Endometrium (tissue), 2 donors: ENCODE measurements around the gene TDRD5.
A peak's percentile ranks its signal among the peaks of the same experiment; 100 is the strongest.

Experiments
- FAIRE-seq: peaks from 2 replicates; lab custom pipeline; 2012; peaks lifted over from hg19 to GRCh38; lab: Jason Lieb, UNC
- donor health status: control.
- donor health status: control.

The TDRD5 gene

GRCh38 chr1:179591592-179592580, at the start of gene TDRD5:
Gene TDRD5, plus strand, starts transcription at chr1:179591832. Its CDS starts 784 bp downstream, at chr1:179592616.
- no peak for FAIRE-seq

DNA sequence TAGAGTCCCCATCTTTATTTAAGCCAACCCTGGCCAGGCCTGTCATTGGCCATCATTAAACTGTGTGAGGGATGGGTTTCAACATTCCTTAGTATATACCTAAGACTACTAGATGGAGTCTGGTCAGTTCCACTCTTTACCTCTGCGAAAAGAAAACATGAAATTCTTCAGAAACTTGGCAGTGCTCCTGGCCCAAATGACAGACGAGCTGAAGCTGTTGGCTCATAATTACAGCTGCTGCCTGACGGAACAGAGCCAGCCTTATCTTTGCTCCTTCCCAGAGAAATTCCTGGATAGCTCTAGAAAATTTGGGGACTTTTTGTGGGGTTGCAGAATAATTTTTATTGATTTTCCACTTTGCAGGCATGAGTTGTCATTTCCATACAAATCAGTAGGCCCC, 46.3 kb upstream of the TDRD5 start:
- FAIRE-seq: no peak

- no peak for FAIRE-seq
These were observed 44.6 kb upstream of the TDRD5 start for GRCh38 chr1:179547021-179547535.

GRCh38 chr1:179548666-179549367, 42.8 kb upstream of the TDRD5 start:
- FAIRE-seq: no peak

- FAIRE-seq: no peak
These were observed 42.3 kb upstream of the TDRD5 start for GRCh38 chr1:179549368-179549700.

- FAIRE-seq: no peak
These were observed 40.6 kb upstream of the TDRD5 start for GRCh38 chr1:179550746-179551682.

- no peak for FAIRE-seq
These were observed 37.2 kb upstream of the TDRD5 start for GRCh38 chr1:179554427-179554826.

DNA sequence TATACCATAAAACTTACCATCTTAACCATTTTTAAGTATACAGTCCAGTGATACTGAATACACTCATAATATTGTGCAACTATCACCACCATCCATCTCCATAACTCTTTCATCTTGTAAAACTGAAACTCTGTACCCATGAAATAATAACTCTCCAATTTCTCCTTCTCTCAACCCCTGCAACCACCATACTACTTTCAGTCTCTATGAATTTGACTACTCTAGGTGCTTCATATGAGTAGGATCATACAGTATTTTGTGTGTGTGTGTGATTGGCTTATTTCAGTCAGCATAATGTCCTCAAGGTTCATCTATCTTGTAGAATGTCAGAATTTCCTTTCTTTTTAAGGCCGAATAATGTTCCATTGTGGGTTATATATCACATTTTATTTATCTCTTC, 33.6 kb upstream of the TDRD5 start:
- no peak for FAIRE-seq

DNA sequence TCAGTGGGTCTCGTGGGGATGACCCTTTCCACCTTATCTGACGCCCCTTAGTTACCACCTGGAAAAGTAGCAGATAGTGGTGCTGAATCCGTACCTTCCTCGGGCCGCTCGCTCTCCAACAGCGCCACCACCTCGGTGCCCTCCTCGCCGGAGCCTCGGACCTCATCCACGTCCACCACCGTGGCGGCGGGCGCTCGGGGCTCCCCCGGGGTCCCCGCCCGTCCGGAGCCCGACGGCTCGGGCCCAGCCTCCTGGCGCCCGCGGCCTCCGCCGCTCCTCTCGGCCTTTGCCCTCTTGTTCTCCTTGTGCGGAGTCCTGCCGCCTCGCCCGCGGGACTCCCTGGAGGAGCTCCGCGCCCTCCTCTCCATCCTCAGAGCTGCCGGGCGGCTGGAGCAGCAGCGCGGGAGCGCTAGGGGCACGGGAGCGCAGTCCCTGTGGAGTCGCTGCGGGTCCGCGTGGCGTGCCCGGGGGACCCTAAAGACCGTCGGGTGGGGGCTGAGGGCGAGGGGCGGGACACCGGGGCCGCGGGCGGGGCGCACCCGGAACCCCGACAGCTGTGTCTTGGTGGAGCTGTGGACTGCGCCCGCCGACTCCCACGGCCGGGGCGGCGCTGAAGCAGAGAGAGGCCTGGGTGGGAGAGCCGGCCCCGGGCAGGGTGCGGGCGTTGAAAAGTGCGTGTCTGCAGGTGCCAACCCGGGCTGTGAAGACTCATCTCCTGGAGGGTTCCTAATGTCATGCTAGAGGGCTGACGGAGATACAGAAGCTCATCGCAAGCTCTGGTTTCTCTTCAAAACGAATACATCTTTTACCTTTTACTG, 15.9 kb upstream of the TDRD5 start, which contains the start of gene NPHS2:
Gene NPHS2, minus strand, starts transcription at position 452 of the 818 bp plus-strand sequence. Its CDS starts 84 bp downstream, at position 368.
- FAIRE-seq: no peak

GRCh38 chr1:179576509-179576908, 15.1 kb upstream of the TDRD5 start:
- no peak for FAIRE-seq

GRCh38 chr1:179583771-179584320, 7.8 kb upstream of the TDRD5 start:
- FAIRE-seq: no peak

DNA sequence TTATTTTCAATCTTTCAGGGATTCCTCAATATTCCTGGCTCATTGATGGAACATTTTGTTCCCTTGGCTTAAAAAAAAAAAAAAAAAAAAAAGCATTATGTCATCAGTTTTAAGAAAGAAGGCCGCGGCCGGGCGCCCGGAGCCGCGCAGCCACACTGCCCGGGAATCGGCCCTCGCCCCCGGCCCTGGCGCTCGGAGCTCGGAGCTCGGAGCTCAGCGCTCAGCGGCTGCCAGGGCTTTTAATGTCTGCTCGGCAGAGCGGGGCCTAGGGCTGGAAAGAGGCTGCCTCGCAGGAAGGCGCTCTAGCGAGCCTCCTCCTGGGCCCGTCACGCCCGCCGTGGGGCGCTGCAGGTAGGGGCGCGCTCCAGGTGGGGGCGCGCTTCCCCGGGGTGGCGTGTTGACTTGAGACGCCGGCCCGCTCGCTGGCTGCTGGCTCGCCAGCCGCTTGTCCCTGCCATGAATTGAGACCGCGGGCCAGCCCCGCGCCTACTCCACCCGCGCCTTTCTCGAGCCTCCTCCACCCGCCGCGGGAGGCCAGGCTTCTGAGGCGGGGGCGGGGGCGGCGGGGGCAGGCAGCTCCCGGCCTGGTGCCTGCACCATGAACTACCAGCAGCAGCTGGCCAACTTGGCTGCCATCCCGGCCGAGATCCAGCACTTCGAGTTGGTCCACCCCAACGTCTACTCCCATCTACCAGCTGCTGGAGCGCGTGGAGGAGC, 5.4 kb upstream of the TDRD5 start:
- FAIRE-seq: no peak

DNA sequence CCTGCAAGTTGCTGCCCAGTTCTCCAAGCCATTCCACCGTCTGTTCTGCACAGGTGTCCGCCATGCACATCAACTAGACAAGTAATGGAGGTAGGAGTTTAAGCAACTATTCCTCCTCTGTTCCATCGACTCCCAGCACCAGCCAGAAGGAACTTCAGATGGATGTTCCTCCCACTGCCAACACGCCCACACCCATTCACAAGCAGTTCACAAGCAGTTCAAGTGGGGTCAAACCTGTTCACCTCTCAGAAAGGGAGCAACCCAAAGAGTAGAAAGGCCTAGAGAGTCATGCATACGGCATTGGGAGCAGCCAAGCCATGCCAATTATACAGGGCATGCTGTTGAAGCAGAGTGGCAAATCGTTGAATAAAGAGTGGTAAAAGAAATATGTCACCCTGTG, 4.3 kb upstream of the TDRD5 start:
- FAIRE-seq: no peak

DNA sequence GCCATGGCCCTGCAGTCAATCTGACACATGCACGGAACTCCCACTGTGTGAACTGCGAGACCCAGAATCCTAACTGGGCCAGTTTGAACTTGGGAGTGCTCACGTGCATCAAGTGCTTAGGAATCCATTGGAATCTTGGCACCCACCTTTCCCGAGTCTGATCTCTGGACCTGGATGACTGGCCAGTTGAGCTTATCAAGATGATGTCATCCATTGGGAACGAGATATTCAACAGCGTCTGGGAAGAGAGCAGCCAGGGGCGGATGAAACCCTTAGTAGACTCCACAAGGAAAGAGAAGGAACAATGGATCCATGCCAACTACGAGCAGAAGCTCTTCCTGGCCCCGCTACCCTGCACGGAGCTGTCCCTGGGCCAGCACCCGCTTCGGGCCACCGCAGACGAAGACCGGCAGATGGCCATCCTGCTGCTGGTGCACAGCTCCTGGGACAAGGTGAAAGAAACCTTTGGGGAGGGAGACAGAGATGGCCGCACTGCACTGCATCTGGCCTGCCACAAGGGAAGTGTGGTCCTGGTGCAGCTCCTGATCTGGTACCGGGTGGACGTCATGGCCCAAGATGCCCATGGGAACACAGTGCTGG, 3.1 kb upstream of the TDRD5 start:
- no peak for FAIRE-seq

DNA sequence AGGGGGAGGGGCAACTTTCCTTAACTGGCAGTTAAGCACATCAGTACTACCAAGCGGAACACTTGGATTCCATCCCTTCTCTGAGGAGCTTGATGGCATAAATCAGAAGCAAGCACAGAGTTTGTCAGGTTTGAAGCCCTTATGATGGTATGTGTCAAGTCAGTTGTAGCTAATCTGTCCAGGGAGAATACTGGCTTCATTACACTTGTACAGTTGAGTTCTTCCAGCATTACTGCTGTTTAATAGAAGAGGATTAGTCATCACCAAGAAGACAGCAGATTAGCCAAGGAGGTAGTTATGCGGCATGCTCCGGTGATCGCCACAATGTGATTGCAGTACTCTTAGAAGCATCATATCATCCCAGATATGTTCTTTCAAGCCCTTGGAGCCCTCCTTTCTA, 2.1 kb upstream of the TDRD5 start:
- no peak for FAIRE-seq

DNA sequence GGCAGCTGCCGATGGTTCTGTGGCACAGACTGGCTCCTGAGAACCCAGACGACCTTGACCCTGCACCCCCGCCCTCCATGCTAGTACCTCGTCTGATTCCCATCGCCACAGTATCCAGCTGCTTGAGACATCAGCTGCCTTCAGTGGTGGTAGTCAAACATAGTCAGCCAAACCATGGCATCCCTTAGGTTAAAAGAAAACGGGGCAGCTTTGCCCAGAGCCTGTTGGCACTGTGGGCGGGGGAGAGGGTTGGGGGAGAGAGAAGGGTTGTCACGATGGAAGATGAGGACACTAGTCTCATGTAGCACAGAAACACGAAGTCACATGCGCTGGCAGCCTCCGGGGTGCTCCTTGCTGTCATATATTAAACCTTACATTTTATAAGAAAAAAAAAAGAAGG, 961 bp upstream of the TDRD5 start:
- no peak for FAIRE-seq

DNA sequence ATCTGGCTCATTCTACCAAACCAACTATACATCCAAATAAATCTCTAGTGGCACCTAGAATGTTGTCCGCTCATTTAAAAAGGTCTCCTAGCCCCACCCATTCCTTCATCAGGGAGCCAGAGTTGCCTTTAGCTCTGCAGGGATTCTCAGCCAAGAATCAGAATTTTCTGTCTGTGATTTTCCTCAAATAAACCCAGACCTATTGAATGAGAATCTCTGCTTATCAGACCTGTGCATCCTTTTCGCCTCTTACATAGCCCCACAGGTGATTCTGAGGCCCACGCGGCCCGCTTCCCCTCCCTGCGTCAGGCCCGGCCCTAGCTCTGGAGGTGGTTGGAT, 410 bp upstream of the TDRD5 start:
- no peak for FAIRE-seq

DNA sequence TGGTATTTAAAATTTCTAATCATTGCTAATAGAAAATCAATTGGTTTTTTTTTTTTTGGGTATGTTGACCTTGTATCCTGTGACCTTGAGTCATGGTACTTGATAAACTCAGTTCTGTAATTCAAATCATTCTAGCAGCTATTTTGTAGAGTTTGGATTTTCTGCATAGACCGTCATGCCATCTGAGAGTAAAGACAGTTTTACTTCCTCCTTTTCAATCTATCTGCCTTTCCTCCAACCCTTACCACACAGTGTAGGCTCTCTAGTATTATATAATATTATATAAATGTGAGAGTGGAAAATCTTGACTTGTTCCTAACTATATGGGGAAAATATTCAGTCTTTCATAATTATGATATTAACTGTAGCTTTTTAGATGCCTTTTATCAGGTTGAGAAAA, 7.0 kb downstream of the TDRD5 start:
- FAIRE-seq: no peak

DNA sequence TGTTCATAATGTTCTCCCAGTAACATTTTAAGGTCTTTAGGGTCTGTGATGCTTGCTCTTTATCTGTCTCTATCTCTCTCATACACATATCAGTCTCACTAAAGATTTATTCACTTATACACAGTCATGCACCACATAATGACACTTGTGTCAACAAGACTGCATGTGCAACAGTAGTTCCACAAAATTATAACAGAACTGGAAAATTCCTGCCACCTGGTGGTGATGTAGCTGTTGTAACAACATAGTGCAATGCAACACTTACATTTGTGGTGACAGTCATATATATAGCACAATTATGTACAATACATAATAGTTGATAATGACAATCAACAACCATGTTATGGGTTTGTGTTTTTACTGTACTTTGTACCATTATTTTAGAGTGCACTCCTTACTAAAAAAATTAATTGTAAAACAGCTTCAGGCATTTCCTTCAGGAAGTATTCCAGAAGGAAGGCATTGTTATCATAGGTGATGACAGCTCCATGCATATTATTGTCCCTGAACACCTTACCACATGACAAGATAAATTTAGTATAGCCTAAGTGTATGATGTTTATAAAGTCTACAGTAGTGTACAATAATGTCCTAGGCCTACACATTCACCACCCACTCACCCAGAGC, 8.1 kb downstream of the TDRD5 start:
- FAIRE-seq: peak; percentile 8
